Activated CD4-positive, alpha-beta T cell treated with anti-CD3 and anti-CD28 coated beads, Interleukin-2, amount 10 ng/mL, durations not matched to agents 24 days and 14 days (primary cell): ENCODE data around the gene RBMY1D. TPM values are rescaled to one million over a fixed set of nuclear protein-coding genes. Genes with fewer than 3 reads are reported as not detected.
"Not testable (repeated sequence)": the region's sequence is repeated elsewhere in the genome, so short reads cannot be mapped to it uniquely, and the experiment has no call there.

ENCODE experiments used
- DNase-seq: peaks from one replicate; pipeline ENCODE4 v3.0.0; 2022
- H3K27ac Mint-ChIP-seq: one replicate; pipeline ENCODE4 v1.8.0; 2022; ENCODE audit warnings: mild to moderate bottlenecking, mixed read lengths
- H3K27me3 Mint-ChIP-seq: one replicate; pipeline ENCODE4 v1.8.0; 2022; ENCODE audit warnings: mixed read lengths
- H3K36me3 Mint-ChIP-seq: one replicate; pipeline ENCODE4 v1.8.0; 2022; ENCODE audit warnings: low read depth, mild to moderate bottlenecking, mixed read lengths
- H3K4me1 Mint-ChIP-seq: one replicate; pipeline ENCODE4 v1.8.0; 2021; ENCODE audit warnings: mixed read lengths
- H3K4me3 Mint-ChIP-seq: one replicate; pipeline ENCODE4 v1.8.0; 2022; ENCODE audit warnings: mild to moderate bottlenecking, moderate library complexity, mixed read lengths
- H3K9me3 Mint-ChIP-seq: one replicate; pipeline ENCODE4 v1.8.0; 2021; ENCODE audit warnings: mixed read lengths
- intact Hi-C: fragments of 100-400 bp; cut with micrococcal nuclease; formaldehyde crosslinking; loops from one replicate; pipeline ENCODE4 v1.15.1; 2023
- total RNA-seq: library from RNA; stranded (reverse); gene quantifications from 2 replicates; pipeline ENCODE4 v1.2.3, GENCODE V29; 2022

The RBMY1D gene
- not detected in 2 replicates for total RNA-seq

GRCh38 chrY:21894426-21894825 lies at the start of gene RBMY1D:
Gene RBMY1D, minus strand, starts transcription at chrY:21894526. Its CDS starts 2,013 bp downstream, at chrY:21892513.
- H3K27me3 Mint-ChIP-seq, DNase-seq, H3K9me3 Mint-ChIP-seq, H3K4me3 Mint-ChIP-seq, intact Hi-C loops, H3K36me3 Mint-ChIP-seq, H3K27ac Mint-ChIP-seq, H3K4me1 Mint-ChIP-seq: not testable (repeated sequence)

- H3K27me3 Mint-ChIP-seq, H3K4me1 Mint-ChIP-seq, intact Hi-C loops, H3K36me3 Mint-ChIP-seq, DNase-seq, H3K27ac Mint-ChIP-seq, H3K4me3 Mint-ChIP-seq, H3K9me3 Mint-ChIP-seq: not testable (repeated sequence)
Observed at GRCh38 chrY:21917932-21918331, 23.6 kb upstream of the RBMY1D start, which contains the start of gene RBMY1E. Gene RBMY1E, minus strand, starts transcription at chrY:21918032. Its CDS starts 1,978 bp downstream, at chrY:21916054.

GRCh38 chrY:21869407-21870076 lies 24.8 kb downstream of the RBMY1D start:
- H3K4me3 Mint-ChIP-seq, H3K9me3 Mint-ChIP-seq, H3K4me1 Mint-ChIP-seq, H3K36me3 Mint-ChIP-seq, H3K27ac Mint-ChIP-seq, DNase-seq, H3K27me3 Mint-ChIP-seq, intact Hi-C loops: not testable (repeated sequence)

- Mint-ChIP-seq H3K4me1 (no peaks in the 10 kb centered on the region), H3K27ac (no peak overlapping the region), H3K4me3 (no peak overlapping the region), H3K9me3 (no peaks in the 10 kb centered on the region), H3K36me3 (no peaks in the 10 kb centered on the region), H3K27me3 (no peaks in the 10 kb centered on the region)
- no peak for DNase-seq
- intact Hi-C loops, result no loop called here
Observed at GRCh38 chrY:21845481-21845880, 48.8 kb downstream of the RBMY1D start.

GRCh38 chrY:21842090-21842489 lies 52.2 kb downstream of the RBMY1D start:
- Mint-ChIP-seq H3K27ac (no peak overlapping the region), H3K27me3 (no peaks in the 10 kb centered on the region), H3K36me3 (no peaks in the 10 kb centered on the region), H3K4me1 (no peaks in the 10 kb centered on the region), H3K9me3 (no peaks in the 10 kb centered on the region), H3K4me3 (no peak overlapping the region)
- intact Hi-C loops, result no loop called here
- DNase-seq, result no peak

GRCh38 chrY:21839489-21839888 lies 54.8 kb downstream of the RBMY1D start:
- Mint-ChIP-seq H3K4me3 (no peak overlapping the region), H3K9me3 (no peaks in the 10 kb centered on the region), H3K4me1 (no peaks in the 10 kb centered on the region), H3K27ac (no peak overlapping the region), H3K27me3 (no peaks in the 10 kb centered on the region), H3K36me3 (no peaks in the 10 kb centered on the region)
- no peak for DNase-seq
- intact Hi-C loops, result no loop called here

- Mint-ChIP-seq H3K4me1 (no peaks in the 10 kb centered on the region), H3K9me3 (no peaks in the 10 kb centered on the region)
- intact Hi-C loops, result no loop called here
Observed at GRCh38 chrY:21836343-21836742, 58.0 kb downstream of the RBMY1D start.

GRCh38 chrY:21835052-21835451 lies 59.3 kb downstream of the RBMY1D start:
- Mint-ChIP-seq H3K4me1 (no peaks in the 10 kb centered on the region), H3K36me3 (no peaks in the 10 kb centered on the region), H3K27me3 (no peaks in the 10 kb centered on the region), H3K27ac (no peak overlapping the region), H3K9me3 (no peaks in the 10 kb centered on the region), H3K4me3 (no peak overlapping the region)
- intact Hi-C loops, result no loop called here
- DNase-seq, result no peak

More at GRCh38 chrY:21836343-21836742, 58.0 kb downstream of the RBMY1D start:
- Mint-ChIP-seq H3K27me3 (no peaks in the 10 kb centered on the region), H3K36me3 (no peaks in the 10 kb centered on the region), H3K4me3 (no peak overlapping the region), H3K27ac (no peak overlapping the region)
- no peak for DNase-seq

Other genes with a start within 250 kb of the RBMY1D start
- gene RBMY1E, start 23.5 kb upstream of the RBMY1D start, total RNA-seq, result not detected in 2 replicates